H7 (cell line): ENCODE results near the gene CYREN. TPM values are rescaled to one million over a fixed set of nuclear protein-coding genes. Genes with fewer than 3 reads are reported as not detected.

Source experiments
- DNase-seq: peaks from one replicate; pipeline ENCODE4 v3.0.0; 2012
- H3K27me3 ChIP-seq: 2 replicates; pipeline ENCODE4 v1.6.0; 2011; ENCODE audit warnings: mild to moderate bottlenecking, low read length; ENCODE audit not compliant: control insufficient read depth, insufficient read depth
- H3K36me3 ChIP-seq: replicated peaks from 2 replicates; pipeline ENCODE4 v1.5.1; 2011; ENCODE audit warnings: low read length; ENCODE audit not compliant: control insufficient read depth, insufficient read depth
- H3K4me3 ChIP-seq: 2 replicates; pipeline ENCODE4 v1.5.1; 2011; ENCODE audit warnings: low read depth, mild to moderate bottlenecking, control low read depth, low read length, moderate library complexity; ENCODE audit not compliant: insufficient read depth
- total RNA-seq: library from RNA; depleted of rRNA; stranded (reverse); fragments of >200 nt; shearing (Covaris generic); gene quantifications from 2 replicates; pipeline ENCODE4 v1.2.3, GENCODE V29; 2014

CYREN gene
- total RNA-seq, 1 experiment from 2014 or later, result 41.1 TPM

GRCh38 chr7:135189961-135190360 lies 19.5 kb upstream of the CYREN start:
- DNase-seq, result no peak
- Histone ChIP-seq H3K36me3 (peaks cover 11% of the 10 kb centered on the region), H3K4me3 (no peak overlapping the region), H3K27me3 (no peaks in the 10 kb centered on the region)

GRCh38 chr7:135189221-135189662 lies 18.7 kb upstream of the CYREN start:
- peaks cover 11% of the 10 kb centered on the region for H3K36me3 ChIP-seq
- H3K4me3 ChIP-seq, result no peak overlapping the region
- no peak for DNase-seq
- H3K27me3 ChIP-seq, result no peaks in the 10 kb centered on the region

- H3K27me3 ChIP-seq, result no peaks in the 10 kb centered on the region
- no peak for DNase-seq
- no peak overlapping the region for H3K4me3 ChIP-seq
- H3K36me3 ChIP-seq, result peaks cover 12% of the 10 kb centered on the region
These were observed 17.9 kb upstream of the CYREN start for GRCh38 chr7:135188298-135188984.

- H3K27me3 ChIP-seq, result no peaks in the 10 kb centered on the region
- H3K4me3 ChIP-seq, result no peak overlapping the region
- peaks cover 12% of the 10 kb centered on the region for H3K36me3 ChIP-seq
- no peak for DNase-seq
These were observed 16.3 kb upstream of the CYREN start for GRCh38 chr7:135186841-135187253.

- Histone ChIP-seq H3K27me3 (no peaks in the 10 kb centered on the region), H3K36me3 (peaks cover 12% of the 10 kb centered on the region), H3K4me3 (no peak overlapping the region)
- no peak for DNase-seq
These were observed 15.7 kb upstream of the CYREN start for GRCh38 chr7:135186261-135186540.

- H3K27me3 ChIP-seq, result no peaks in the 10 kb centered on the region
These were observed 15.2 kb upstream of the CYREN start for GRCh38 chr7:135185471-135186260.

GRCh38 chr7:135184254-135184841 lies 13.8 kb upstream of the CYREN start:
- no peaks in the 10 kb centered on the region for H3K27me3 ChIP-seq
- H3K36me3 ChIP-seq, result peaks cover 12% of the 10 kb centered on the region
- no peak for DNase-seq
- no peak overlapping the region for H3K4me3 ChIP-seq

More at GRCh38 chr7:135185471-135186260, 15.2 kb upstream of the CYREN start:
- Histone ChIP-seq H3K36me3 (peaks cover 12% of the 10 kb centered on the region), H3K4me3 (no peak overlapping the region)
- DNase-seq, result no peak

- Histone ChIP-seq H3K36me3 (peaks cover 10% of the 10 kb centered on the region), H3K4me3 (no peak overlapping the region), H3K27me3 (no peaks in the 10 kb centered on the region)
- DNase-seq, result no peak
These were observed 13.0 kb upstream of the CYREN start for GRCh38 chr7:135183478-135183877.

GRCh38 chr7:135181929-135182678 lies 11.6 kb upstream of the CYREN start:
- H3K36me3 ChIP-seq, result peaks cover 9% of the 10 kb centered on the region
- no peak for DNase-seq
- H3K27me3 ChIP-seq, result no peaks in the 10 kb centered on the region
- H3K4me3 ChIP-seq, result no peak overlapping the region

GRCh38 chr7:135181261-135181928 lies 10.9 kb upstream of the CYREN start:
- Histone ChIP-seq H3K36me3 (peaks cover 6% of the 10 kb centered on the region), H3K27me3 (no peaks in the 10 kb centered on the region), H3K4me3 (no peak overlapping the region)
- no peak for DNase-seq

GRCh38 chr7:135180122-135180521 lies 9.6 kb upstream of the CYREN start:
- H3K27me3 ChIP-seq, result no peaks in the 10 kb centered on the region
- H3K4me3 ChIP-seq, result no peak overlapping the region
- DNase-seq, result no peak
- 0 out of 2 replicates have a peak, but pooled peaks cover 1% of the 10 kb centered on the region for H3K36me3 ChIP-seq

GRCh38 chr7:135179321-135179925 lies 8.9 kb upstream of the CYREN start:
- Histone ChIP-seq H3K4me3 (no peak overlapping the region), H3K36me3 (0 out of 2 replicates have a peak, but pooled peaks cover 1% of the 10 kb centered on the region), H3K27me3 (no peaks in the 10 kb centered on the region)
- DNase-seq, result no peak

GRCh38 chr7:135178364-135178763 lies 7.9 kb upstream of the CYREN start:
- no peak for DNase-seq
- no peak overlapping the region for H3K4me3 ChIP-seq
- H3K36me3 ChIP-seq, result no peaks in the 10 kb centered on the region
- no peaks in the 10 kb centered on the region for H3K27me3 ChIP-seq
